Endothelial cell of umbilical vein (primary cell): ENCODE results near the gene PURB. TPM values are rescaled to one million over a fixed set of nuclear protein-coding genes. Genes with fewer than 3 reads are reported as not detected.
A peak's percentile ranks its signal among the peaks of the same experiment; 100 is the strongest.

Experiments
- BruUV-seq: library from RNA; stranded (reverse); fragments of 400-500 nt; replicated peaks from 2 replicates; lab custom pipeline; 2021; lab: Mats Ljungman, UMichigan
- CTCF ChIA-PET: fragments of 300-600, 350-600 bp; sonication (Branson Sonifier 250); formaldehyde crosslinking; loops from one replicate; lab custom pipeline; 2021; ENCODE audit warnings: antibody characterized with exemption, inconsistent platforms; lab: Charles Lee
- POLR2A ChIA-PET: fragments of 300-600, 350-600 bp; sonication (Branson Sonifier 250); formaldehyde crosslinking; loops from one replicate; lab custom pipeline; 2021; ENCODE audit warnings: antibody characterized with exemption, inconsistent platforms; lab: Charles Lee
- DNase-seq: peaks from one replicate; pipeline ENCODE4 v3.0.0-alpha.2; 2011; ENCODE audit warnings: low read depth, low spot score
- FAIRE-seq: peaks from 2 replicates; lab custom pipeline; 2011; peaks lifted over from hg19 to GRCh38; lab: Jason Lieb, UNC
- H2AFZ ChIP-seq: 2 replicates; pipeline ENCODE4 v1.6.0; 2012; ENCODE audit warnings: low read depth, low read length, control low read depth, inconsistent platforms
- H3K27ac ChIP-seq: 2 replicates; pipeline ENCODE4 v1.5.1; 2011; ENCODE audit warnings: low read depth, mild to moderate bottlenecking, control low read depth, low read length, moderate library complexity; ENCODE audit not compliant: insufficient read depth
- H3K27me3 ChIP-seq, 2 experiments: 2 replicates each; pipeline versions ENCODE4 v1.6.0 to v1.6.1; 2011; ENCODE audit warnings: low read length in 2 of 2, mixed read lengths in 1 of 2; ENCODE audit not compliant: control insufficient read depth in 2 of 2, insufficient read depth in 2 of 2
- H3K36me3 ChIP-seq, 2 experiments: 2 replicates in 1 of 2; 3 replicates in 1 of 2; pipeline ENCODE4 v1.5.1; 2011; ENCODE audit warnings: low read length in 2 of 2, mild to moderate bottlenecking in 1 of 2, moderate library complexity in 1 of 2; ENCODE audit not compliant: control insufficient read depth in 2 of 2, insufficient read depth in 2 of 2; ENCODE audit errors: extremely low read depth in 1 of 2
- H3K4me1 ChIP-seq: 3 replicates; pipeline ENCODE4 v1.5.1; 2011; ENCODE audit warnings: mild to moderate bottlenecking, low read length; ENCODE audit not compliant: control insufficient read depth, insufficient read depth; ENCODE audit errors: extremely low read depth
- H3K4me2 ChIP-seq: 2 replicates; pipeline ENCODE4 v1.6.1; 2011; ENCODE audit warnings: low read length, control low read depth, mixed read lengths; ENCODE audit not compliant: insufficient read depth
- H3K4me3 ChIP-seq, 3 experiments: fragments of 200-600 bp in 1 of 3; sonication (generic), shearing (Covaris generic) in 1 of 3; replicated peaks in 1 of 3; 2 replicates each; pipeline ENCODE4 v1.5.1; 2011 to 2016; ENCODE audit warnings: control low read depth in 3 of 3, low read length in 3 of 3, mild to moderate bottlenecking in 2 of 3, inconsistent platforms in 1 of 3, low read depth in 1 of 3, moderate library complexity in 1 of 3; ENCODE audit not compliant: insufficient read depth in 1 of 3
- H3K79me2 ChIP-seq: 2 replicates; pipeline ENCODE4 v1.6.0; 2012; ENCODE audit warnings: low read length, inconsistent platforms; ENCODE audit not compliant: control insufficient read depth, insufficient read depth
- H3K9ac ChIP-seq: replicated peaks from 2 replicates; pipeline ENCODE3; 2011; ENCODE audit warnings: low read length, control low read depth; ENCODE audit not compliant: insufficient read depth; ENCODE audit errors: extremely low read depth
- H3K9me1 ChIP-seq: replicated peaks from 3 replicates; pipeline ENCODE4 v1.6.0; 2011; ENCODE audit warnings: mild to moderate bottlenecking, low read length; ENCODE audit not compliant: control insufficient read depth, insufficient read depth; ENCODE audit errors: extremely low read depth
- H3K9me3 ChIP-seq: replicated peaks from 2 replicates; pipeline ENCODE4 v1.5.1; 2012; ENCODE audit warnings: low read length, inconsistent platforms; ENCODE audit not compliant: control insufficient read depth, insufficient read depth
- H4K20me1 ChIP-seq: replicated peaks from 2 replicates; pipeline ENCODE3; 2011; ENCODE audit warnings: mild to moderate bottlenecking, low read length; ENCODE audit not compliant: control insufficient read depth, insufficient read depth; ENCODE audit errors: extremely low read depth
- EZH2 ChIP-seq: IDR thresholded peaks from 2 replicates; pipeline ENCODE4 v1.6.1; 2012; ENCODE audit warnings: borderline replicate concordance, low read depth, mild to moderate bottlenecking, moderate library complexity, low read length, inconsistent platforms; ENCODE audit not compliant: severe bottlenecking
- dilution Hi-C: fragments of 300-500 bp; cut with MboI; formaldehyde crosslinking; loops from one replicate; pipeline ENCODE4 v1.15.0; 2019; ENCODE audit warnings: low sequenced_read_pairs; ENCODE audit not compliant: extremely low pct_ligation_motif_present
- intact Hi-C: fragments of 100-400 bp; cut with micrococcal nuclease; formaldehyde crosslinking; loops from one replicate; pipeline ENCODE4 v1.10.0; 2022
- polyA plus RNA-seq, 4 experiments: library from polyadenylated mRNA; depleted of rRNA in 3 of 4; stranded (reverse) in 3 of 4; unstranded in 1 of 4; fragments of >200 nt; gene quantifications; 2 replicates each; pipeline versions ENCODE4 v1.2.1 to v1.2.3, GENCODE V29; 2011 to 2012; ENCODE audit warnings: missing spikeins in 1 of 4
- total RNA-seq: library from RNA; stranded (reverse); gene quantifications from 2 replicates; pipeline ENCODE4 v1.2.3, GENCODE V29; 2021
- TF ChIP-seq, protein P1 (sequence below), 2 donors: IDR thresholded peaks; 1 replicate in 1 of 2; 2 replicates in 1 of 2; pipeline ENCODE4 v1.5.1; 2011; ENCODE audit warnings: low read length in 2 of 2, mild to moderate bottlenecking in 2 of 2, moderate library complexity in 2 of 2, control low read depth in 1 of 2, inconsistent platforms in 1 of 2, low read depth in 1 of 2; ENCODE audit not compliant: insufficient read depth in 1 of 2; ENCODE audit errors: extremely low read depth in 1 of 2

PURB gene
- total and polyA plus RNA-seq, 2 donors (not counting 3 experiments of a cell fraction or from before 2014, with no cell fraction given) = 2.7 to 25.5 TPM

DNA sequence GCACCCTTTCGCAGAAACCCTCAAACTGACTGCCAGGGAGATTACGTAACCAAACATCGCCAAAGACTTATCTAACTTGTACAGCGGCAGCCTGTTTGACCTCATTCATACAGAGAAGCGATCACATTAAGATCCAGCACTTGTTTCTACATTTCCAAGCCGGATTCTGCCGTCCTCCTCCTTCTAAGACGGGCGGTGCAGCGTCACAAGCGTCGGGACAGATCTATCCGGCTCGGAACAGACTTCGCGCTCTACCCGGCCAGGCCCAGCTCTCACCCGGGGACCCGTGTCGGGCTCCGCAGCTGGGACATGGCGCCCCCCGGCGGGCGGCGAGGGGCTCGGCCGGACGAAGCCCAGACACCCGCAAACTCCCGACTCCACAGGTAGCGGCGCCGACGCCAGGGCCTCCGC is 37.8 kb downstream of the PURB start:
- TF ChIP-seq, protein P1, sequence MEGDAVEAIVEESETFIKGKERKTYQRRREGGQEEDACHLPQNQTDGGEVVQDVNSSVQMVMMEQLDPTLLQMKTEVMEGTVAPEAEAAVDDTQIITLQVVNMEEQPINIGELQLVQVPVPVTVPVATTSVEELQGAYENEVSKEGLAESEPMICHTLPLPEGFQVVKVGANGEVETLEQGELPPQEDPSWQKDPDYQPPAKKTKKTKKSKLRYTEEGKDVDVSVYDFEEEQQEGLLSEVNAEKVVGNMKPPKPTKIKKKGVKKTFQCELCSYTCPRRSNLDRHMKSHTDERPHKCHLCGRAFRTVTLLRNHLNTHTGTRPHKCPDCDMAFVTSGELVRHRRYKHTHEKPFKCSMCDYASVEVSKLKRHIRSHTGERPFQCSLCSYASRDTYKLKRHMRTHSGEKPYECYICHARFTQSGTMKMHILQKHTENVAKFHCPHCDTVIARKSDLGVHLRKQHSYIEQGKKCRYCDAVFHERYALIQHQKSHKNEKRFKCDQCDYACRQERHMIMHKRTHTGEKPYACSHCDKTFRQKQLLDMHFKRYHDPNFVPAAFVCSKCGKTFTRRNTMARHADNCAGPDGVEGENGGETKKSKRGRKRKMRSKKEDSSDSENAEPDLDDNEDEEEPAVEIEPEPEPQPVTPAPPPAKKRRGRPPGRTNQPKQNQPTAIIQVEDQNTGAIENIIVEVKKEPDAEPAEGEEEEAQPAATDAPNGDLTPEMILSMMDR (IDR thresholded peaks at IDR 0.05; ENCODE audit: extremely low read depth in 1 of 2, insufficient read depth in 1 of 2, low read depth in 1 of 2, low read length in 2 of 2) = peak; percentile 89 to 94
- TF ChIP-seq EZH2 = no peak
- Histone ChIP-seq H3K79me2 (peaks cover 47% of the 10 kb centered on the region), H3K36me3 (no peaks in the 10 kb centered on the region), H3K27me3 (no peaks in the 10 kb centered on the region), H3K9me3 (no peaks in the 10 kb centered on the region), H3K9me1 (no peaks in the 10 kb centered on the region), H4K20me1 (peaks cover 3% of the 10 kb centered on the region), H3K4me2 (peak overlapping the region; percentile 83), H3K9ac (peak overlapping the region; percentile 67), H2AFZ (peak overlapping the region; percentile 18), H3K4me3 (peak overlapping the region; percentile 38 to 97 (median 65)), H3K4me1 (peaks cover 17% of the 10 kb centered on the region), H3K27ac (peak overlapping the region; percentile 51)
- dilution Hi-C loops = no loop called here
- peak; percentile 91 for DNase-seq
- BruUV-seq = no TSS peak
- FAIRE-seq = peak; percentile 74
- CTCF ChIA-PET = interaction anchor here (0.6 to 3.6 kb wide), 28 partner anchors 10 to 379 kb away, joined by 3 to 22 read pairs (median 5); partner anchors contain the start of genes OGDH, PPIA and TMED4
- POLR2A ChIA-PET = interaction anchor here (1.2 to 2.0 kb wide), 6 partner anchors 35 to 265 kb away, joined by 3 to 10 read pairs (median 6); partner anchors contain the start of genes OGDH, PURB and TMED4
- intact Hi-C loops = loop anchor here (1.0 to 5.0 kb wide), 3 partner anchors 100 to 265 kb away; partner anchors contain the start of genes OGDH, TBRG4 and ZMIZ2
